ENCODE data around the gene BLID. TPM values are rescaled to one million over a fixed set of nuclear protein-coding genes. Genes with fewer than 3 reads are reported as not detected.

BLID gene
- total RNA-seq, 1 donor from 2014 or later: not detected

DNA sequence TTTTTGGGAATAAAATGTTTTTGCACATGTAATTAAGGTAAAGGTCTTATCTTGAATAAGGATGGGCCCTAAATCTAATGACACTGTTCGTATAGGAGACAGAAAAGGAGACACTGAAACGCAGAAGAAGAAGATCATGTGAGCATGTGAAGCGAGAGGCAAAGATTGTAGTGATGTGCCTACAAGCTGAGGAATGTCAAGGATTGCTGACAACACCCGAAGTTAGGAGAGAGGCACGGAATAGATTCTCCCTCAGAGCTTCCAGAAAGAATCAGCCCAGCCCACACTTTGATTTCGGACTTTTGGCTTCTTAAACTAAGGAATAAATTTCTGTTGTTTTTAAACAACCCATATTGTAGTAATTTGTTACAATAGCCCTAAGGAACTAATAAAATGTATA lies 4.1 kb upstream of the BLID start:
- no peak for DNase-seq
- Mint-ChIP-seq H3K27me3 (peaks cover 2% of the 10 kb centered on the region), H3K9me3 (peaks cover 5% of the 10 kb centered on the region), H3K36me3 (ENCODE audit: low read depth) (no peaks in the 10 kb centered on the region), H3K4me3 (no peak overlapping the region), H3K27ac (no peak overlapping the region), H3K4me1 (no peaks in the 10 kb centered on the region)
- ChIA-PET POLR2A (no interaction called here), CTCF (no interaction called here)
- TF ChIP-seq, protein P1, sequence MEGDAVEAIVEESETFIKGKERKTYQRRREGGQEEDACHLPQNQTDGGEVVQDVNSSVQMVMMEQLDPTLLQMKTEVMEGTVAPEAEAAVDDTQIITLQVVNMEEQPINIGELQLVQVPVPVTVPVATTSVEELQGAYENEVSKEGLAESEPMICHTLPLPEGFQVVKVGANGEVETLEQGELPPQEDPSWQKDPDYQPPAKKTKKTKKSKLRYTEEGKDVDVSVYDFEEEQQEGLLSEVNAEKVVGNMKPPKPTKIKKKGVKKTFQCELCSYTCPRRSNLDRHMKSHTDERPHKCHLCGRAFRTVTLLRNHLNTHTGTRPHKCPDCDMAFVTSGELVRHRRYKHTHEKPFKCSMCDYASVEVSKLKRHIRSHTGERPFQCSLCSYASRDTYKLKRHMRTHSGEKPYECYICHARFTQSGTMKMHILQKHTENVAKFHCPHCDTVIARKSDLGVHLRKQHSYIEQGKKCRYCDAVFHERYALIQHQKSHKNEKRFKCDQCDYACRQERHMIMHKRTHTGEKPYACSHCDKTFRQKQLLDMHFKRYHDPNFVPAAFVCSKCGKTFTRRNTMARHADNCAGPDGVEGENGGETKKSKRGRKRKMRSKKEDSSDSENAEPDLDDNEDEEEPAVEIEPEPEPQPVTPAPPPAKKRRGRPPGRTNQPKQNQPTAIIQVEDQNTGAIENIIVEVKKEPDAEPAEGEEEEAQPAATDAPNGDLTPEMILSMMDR (IDR thresholded peaks at IDR 0.05): no peak
- ATAC-seq (ENCODE audit: low read depth): no peak
- intact Hi-C loops (cut with micrococcal nuclease): no loop called here

GRCh38 chr11:122116591-122116990 lies 576 bp upstream of the BLID start:
- Mint-ChIP-seq H3K4me1 (no peaks in the 10 kb centered on the region), H3K4me3 (no peak overlapping the region), H3K27ac (no peak overlapping the region), H3K27me3 (peaks cover 2% of the 10 kb centered on the region), H3K9me3 (peaks cover 3% of the 10 kb centered on the region), H3K36me3 (ENCODE audit: low read depth) (no peaks in the 10 kb centered on the region)
- ATAC-seq (ENCODE audit: low read depth) (no peak), DNase-seq (no peak)
- POLR2A ChIA-PET: no interaction called here
- TF ChIP-seq, protein P1 (IDR thresholded peaks at IDR 0.05): no peak
- intact Hi-C loops (cut with micrococcal nuclease): no loop called here
- CTCF ChIA-PET: no interaction called here

- H3K36me3 Mint-ChIP-seq (ENCODE audit: low read depth): no peaks in the 10 kb centered on the region
- ChIA-PET CTCF (no interaction called here), POLR2A (no interaction called here)
- no peak for ATAC-seq (ENCODE audit: low read depth)
- intact Hi-C loops (cut with micrococcal nuclease): no loop called here
- no peaks in the 10 kb centered on the region for H3K4me1 Mint-ChIP-seq
- H3K4me3 Mint-ChIP-seq: no peak overlapping the region
- DNase-seq: no peak
- TF ChIP-seq, protein P1 (IDR thresholded peaks at IDR 0.05): no peak
- peaks cover 3% of the 10 kb centered on the region for H3K9me3 Mint-ChIP-seq
- peaks cover 1% of the 10 kb centered on the region for H3K27me3 Mint-ChIP-seq
- H3K27ac Mint-ChIP-seq: no peak overlapping the region
These were observed 1.0 kb downstream of the BLID start for GRCh38 chr11:122114976-122115375.

GRCh38 chr11:122113836-122114825 lies 1.9 kb downstream of the BLID start:
- Mint-ChIP-seq H3K27me3 (no peaks in the 10 kb centered on the region), H3K36me3 (ENCODE audit: low read depth) (no peaks in the 10 kb centered on the region), H3K4me3 (no peak overlapping the region), H3K9me3 (peaks cover 3% of the 10 kb centered on the region), H3K4me1 (no peaks in the 10 kb centered on the region), H3K27ac (no peak overlapping the region)
- DNase-seq (no peak), ATAC-seq (ENCODE audit: low read depth) (no peak)
- CTCF ChIA-PET: no interaction called here
- POLR2A ChIA-PET: no interaction called here
- intact Hi-C loops (cut with micrococcal nuclease): no loop called here
- TF ChIP-seq, protein P1 (IDR thresholded peaks at IDR 0.05): no peak

DNA sequence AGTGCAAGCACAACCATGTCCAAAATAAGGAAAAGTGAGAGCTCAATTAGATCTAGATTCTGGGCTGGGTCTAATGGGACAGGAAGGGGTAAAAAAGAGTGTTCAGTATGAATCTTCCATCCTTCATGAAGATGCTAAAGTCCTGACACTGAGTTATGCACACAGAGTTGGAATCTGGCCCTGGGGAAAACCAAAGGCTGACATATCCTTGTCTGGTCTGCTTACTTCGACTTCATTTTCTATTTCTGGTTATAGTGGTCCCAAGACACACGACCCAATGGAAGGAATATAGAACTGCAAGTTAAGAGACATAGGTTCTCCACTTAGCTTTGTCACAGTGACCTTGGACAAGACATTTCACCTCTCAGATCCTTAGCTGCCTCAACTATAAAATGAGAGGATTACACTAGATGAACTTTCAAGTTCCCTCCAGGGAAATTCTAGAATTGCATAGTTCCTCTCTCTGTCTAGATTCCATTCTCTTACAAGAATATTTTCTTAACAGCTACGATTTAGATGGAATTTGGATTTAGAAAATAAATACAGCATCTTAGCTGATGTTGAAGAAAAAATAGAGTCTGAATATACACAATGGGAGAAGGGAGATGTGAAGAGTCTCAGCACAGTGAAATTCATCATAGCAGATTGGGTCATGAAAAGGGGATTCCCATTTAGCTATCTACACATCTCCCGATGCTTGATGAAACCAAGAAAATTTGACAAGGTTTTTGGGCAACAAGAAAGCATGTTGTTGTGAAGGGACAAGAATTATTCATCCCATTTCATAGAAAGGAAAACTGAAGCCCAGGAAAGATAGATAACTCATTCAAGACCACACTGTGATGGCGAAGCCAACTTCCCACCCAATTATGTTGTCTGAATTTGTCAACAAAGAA lies 3.3 kb downstream of the BLID start:
- no peaks in the 10 kb centered on the region for H3K4me1 Mint-ChIP-seq
- TF ChIP-seq, protein P1 (IDR thresholded peaks at IDR 0.05): no peak
- no peak overlapping the region for H3K27ac Mint-ChIP-seq
- no peaks in the 10 kb centered on the region for H3K27me3 Mint-ChIP-seq
- no peak for DNase-seq
- ChIA-PET CTCF (no interaction called here), POLR2A (no interaction called here)
- intact Hi-C loops (cut with micrococcal nuclease): no loop called here
- no peak overlapping the region for H3K4me3 Mint-ChIP-seq
- no peaks in the 10 kb centered on the region for H3K36me3 Mint-ChIP-seq (ENCODE audit: low read depth)
- peaks cover 3% of the 10 kb centered on the region for H3K9me3 Mint-ChIP-seq
- no peak for ATAC-seq (ENCODE audit: low read depth)
